ENCODE results near the gene EGFR. TPM values are rescaled to one million over a fixed set of nuclear protein-coding genes. Genes with fewer than 3 reads are reported as not detected.

Gene EGFR
- total RNA-seq, 4 donors from 2014 or later, result 87.2 to 124 (median 94.5) TPM

DNA sequence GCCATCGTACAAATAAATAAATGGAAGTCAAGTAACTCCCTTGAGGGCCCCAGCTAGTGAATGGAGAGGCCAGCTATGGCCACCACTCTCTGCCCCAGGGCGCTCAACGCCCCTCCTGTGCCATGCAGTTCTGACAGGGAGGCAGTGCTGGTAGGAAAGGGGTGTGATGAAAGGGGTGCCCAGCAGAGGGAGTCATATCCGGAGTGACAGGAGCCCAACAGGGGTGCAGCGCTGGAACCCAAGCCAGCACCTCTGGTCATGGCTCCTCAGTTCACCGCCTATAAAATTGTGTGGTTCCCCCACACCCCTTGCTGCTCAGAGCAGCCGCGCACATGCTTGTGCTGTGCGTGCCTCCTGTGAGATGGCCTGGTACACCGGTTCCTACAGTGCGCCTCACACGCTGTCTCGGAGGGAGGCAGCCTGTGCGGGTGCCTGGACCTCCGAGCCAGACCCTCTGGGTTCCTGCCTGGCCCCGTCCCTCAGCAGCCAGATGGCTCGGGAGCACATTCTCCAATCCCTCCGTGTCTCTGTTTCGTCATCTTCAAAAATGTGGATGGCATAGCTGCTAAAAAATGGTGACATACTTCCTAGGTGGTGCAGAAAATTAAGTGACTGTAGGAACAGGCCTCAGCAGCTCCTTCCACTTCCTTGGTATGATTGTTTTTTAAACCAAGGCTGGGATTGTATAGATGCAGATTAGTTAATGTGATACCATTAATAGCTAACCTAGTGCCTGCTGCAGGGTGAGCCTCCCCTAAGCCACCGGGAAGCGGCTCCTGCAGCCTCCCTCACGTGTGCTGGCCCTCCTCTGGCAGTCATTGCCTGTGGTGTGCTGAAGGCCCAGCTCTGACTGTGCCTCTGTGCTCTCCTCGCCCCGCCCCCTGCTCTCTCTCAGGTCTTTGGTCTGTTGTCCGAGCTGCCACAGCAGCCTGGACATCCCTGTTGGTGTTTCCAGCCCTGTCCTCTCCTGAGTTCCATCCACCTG, 125.8 kb downstream of the EGFR start:
- DNase-seq (ENCODE audit: low spot score) (no peak), ATAC-seq (ENCODE audit: low FRiP score) (no peak)
- TF ChIP-seq, protein P1, sequence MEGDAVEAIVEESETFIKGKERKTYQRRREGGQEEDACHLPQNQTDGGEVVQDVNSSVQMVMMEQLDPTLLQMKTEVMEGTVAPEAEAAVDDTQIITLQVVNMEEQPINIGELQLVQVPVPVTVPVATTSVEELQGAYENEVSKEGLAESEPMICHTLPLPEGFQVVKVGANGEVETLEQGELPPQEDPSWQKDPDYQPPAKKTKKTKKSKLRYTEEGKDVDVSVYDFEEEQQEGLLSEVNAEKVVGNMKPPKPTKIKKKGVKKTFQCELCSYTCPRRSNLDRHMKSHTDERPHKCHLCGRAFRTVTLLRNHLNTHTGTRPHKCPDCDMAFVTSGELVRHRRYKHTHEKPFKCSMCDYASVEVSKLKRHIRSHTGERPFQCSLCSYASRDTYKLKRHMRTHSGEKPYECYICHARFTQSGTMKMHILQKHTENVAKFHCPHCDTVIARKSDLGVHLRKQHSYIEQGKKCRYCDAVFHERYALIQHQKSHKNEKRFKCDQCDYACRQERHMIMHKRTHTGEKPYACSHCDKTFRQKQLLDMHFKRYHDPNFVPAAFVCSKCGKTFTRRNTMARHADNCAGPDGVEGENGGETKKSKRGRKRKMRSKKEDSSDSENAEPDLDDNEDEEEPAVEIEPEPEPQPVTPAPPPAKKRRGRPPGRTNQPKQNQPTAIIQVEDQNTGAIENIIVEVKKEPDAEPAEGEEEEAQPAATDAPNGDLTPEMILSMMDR (IDR thresholded peaks at IDR 0.05), result no peak

GRCh38 chr7:55145606-55146005, 126.8 kb downstream of the EGFR start:
- TF ChIP-seq, protein P1 (IDR thresholded peaks at IDR 0.05), result no peak
- DNase-seq (ENCODE audit: low spot score), result no peak
- ATAC-seq (ENCODE audit: low FRiP score), result no peak

- no peak for ATAC-seq (ENCODE audit: low FRiP score)
These were observed 128.3 kb downstream of the EGFR start for GRCh38 chr7:55147101-55147500.

DNA sequence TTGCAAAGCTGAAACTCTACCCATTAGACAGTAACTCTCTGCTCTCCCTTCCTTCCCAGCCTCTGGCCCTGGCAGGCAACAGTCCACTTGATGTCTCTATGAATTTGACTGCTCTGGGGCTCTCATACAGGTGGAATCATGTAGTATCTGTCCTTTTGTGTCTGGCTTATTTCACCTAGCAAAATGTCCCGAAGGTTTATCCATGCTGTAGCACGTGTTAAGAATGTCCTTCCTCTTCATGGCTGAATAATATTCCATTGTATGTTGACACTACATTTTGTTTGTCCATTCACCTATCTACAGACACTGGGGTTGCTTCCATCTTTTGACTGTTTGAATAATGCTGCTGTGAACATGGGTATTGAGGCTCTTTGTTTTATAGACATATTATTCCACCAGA, 128.9 kb downstream of the EGFR start:
- ATAC-seq (ENCODE audit: low FRiP score) (no peak), DNase-seq (ENCODE audit: low spot score) (no peak)
- TF ChIP-seq, protein P1 (IDR thresholded peaks at IDR 0.05), result no peak

More at GRCh38 chr7:55147101-55147500, 128.3 kb downstream of the EGFR start:
- TF ChIP-seq, protein P1 (IDR thresholded peaks at IDR 0.05), result no peak
- DNase-seq (ENCODE audit: low spot score), result no peak

DNA sequence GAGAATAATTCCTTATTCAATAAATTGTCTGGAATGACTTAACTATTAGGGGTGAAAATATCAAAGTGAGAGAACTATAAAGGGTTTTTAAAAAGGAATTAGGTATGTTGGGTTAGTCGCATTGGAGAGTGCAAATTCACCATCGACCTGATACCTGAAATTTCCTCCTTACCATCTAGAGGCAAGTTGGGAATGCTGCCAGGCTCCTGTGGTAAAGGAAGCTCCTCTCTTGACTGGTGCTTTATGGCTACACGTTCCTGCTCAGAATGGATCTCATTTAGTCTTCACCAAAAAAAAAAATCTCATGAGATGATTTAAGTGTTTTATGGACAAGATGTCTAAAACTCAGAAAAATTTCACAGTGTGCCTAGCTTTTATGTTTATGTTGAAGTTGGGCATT, 129.8 kb downstream of the EGFR start:
- no peak for DNase-seq (ENCODE audit: low spot score)
- no peak for ATAC-seq (ENCODE audit: low FRiP score)
- TF ChIP-seq, protein P1 (IDR thresholded peaks at IDR 0.05), result no peak

DNA sequence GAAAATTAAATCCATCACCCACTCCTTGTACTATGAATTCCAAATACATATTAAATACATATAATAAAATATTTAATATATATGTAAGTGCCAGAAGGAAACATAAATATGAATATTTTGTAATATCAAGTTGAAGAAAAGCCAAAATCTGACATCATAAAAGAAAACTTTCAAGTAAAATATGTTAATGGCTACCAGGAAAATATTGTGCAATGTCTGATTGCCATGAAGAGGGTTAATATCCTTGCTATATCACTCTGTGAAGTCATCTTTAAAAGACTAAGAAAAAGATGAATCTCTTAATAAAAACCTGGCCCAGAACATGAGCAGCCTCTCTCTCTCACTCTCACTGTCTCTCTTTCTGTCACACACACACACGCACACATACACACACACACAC, 130.2 kb downstream of the EGFR start:
- DNase-seq (ENCODE audit: low spot score) (no peak), ATAC-seq (ENCODE audit: low FRiP score) (no peak)
- TF ChIP-seq, protein P1 (IDR thresholded peaks at IDR 0.05), result no peak

DNA sequence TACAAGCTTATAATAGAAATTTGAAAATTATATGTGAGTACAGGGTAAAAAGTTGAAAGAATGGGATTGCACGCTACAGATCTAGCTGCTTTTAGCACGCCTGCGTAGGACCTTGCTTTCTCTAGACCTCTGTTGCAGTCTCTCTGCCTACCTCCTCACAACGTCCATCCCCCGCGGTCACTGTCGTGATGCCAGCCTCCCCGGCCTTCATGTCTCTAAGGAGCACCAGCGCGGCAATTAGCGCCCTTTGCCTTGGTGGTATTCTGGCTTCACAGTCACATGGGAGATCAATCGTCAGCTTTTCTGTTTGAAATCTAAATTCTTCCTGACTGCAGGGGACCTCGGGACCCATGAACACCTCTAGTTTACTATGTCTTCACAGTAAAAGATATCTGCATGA, 131.3 kb downstream of the EGFR start:
- DNase-seq (ENCODE audit: low spot score) (no peak), ATAC-seq (ENCODE audit: low FRiP score) (no peak)
- TF ChIP-seq, protein P1 (IDR thresholded peaks at IDR 0.05), result no peak

Measured in omental fat pad (tissue), 4 donors.